Transverse colon (tissue), 4 donors: Measurements from ENCODE around the gene KIAA0232. TPM values are rescaled to one million over a fixed set of nuclear protein-coding genes. Genes with fewer than 3 reads are reported as not detected.
A peak's percentile ranks its signal among the peaks of the same experiment; 100 is the strongest.

Experiments used
- DNase-seq: peaks from one replicate; pipeline ENCODE4 v3.0.0-alpha.2; 2019
- H3K27ac ChIP-seq, 4 donors: fragments of 200-600 bp; sonication (generic); 2 replicates each; pipeline ENCODE4 v1.5.1; 2016 to 2018; ENCODE audit warnings: inconsistent platforms in 4 of 4
- H3K27me3 ChIP-seq: fragments of 200-600 bp; sonication (generic); 2 replicates; pipeline ENCODE4 v1.5.1; 2017; ENCODE audit warnings: inconsistent platforms
- H3K36me3 ChIP-seq, 4 donors: fragments of 200-600 bp; sonication (generic); 2 replicates each; pipeline ENCODE4 v1.5.1; 2017 to 2019; ENCODE audit warnings: inconsistent platforms in 4 of 4
- H3K4me1 ChIP-seq, 4 donors: fragments of 200-600 bp; sonication (generic); 2 replicates each; pipeline ENCODE4 v1.5.1; 2017 to 2020; ENCODE audit warnings: inconsistent platforms in 4 of 4
- H3K4me3 ChIP-seq, 4 donors: fragments of 200-600 bp; sonication (generic); 1 replicate in 1 of 4; 2 replicates in 3 of 4; pipeline versions ENCODE4 v1.5.1 to v1.6.1; 2017 to 2019; ENCODE audit warnings: inconsistent platforms in 4 of 4
- H3K9me3 ChIP-seq, 2 donors: fragments of 200-600 bp; sonication (generic); 2 replicates each; pipeline ENCODE4 v1.5.1; 2017 to 2019; ENCODE audit warnings: inconsistent platforms in 2 of 2
- CTCF ChIP-seq, 5 experiments: fragments of 200-600 bp in 3 of 5; fragments of 450-650 bp in 2 of 5; sonication (generic) in 3 of 5; IDR thresholded peaks; 1 replicate in 2 of 5; 2 replicates in 3 of 5; pipeline ENCODE4 v1.5.1; 2016 to 2017; ENCODE audit warnings: antibody characterized with exemption in 5 of 5, inconsistent platforms in 3 of 5, mild to moderate bottlenecking in 2 of 5, moderate library complexity in 1 of 5
- EP300 ChIP-seq: sonication (generic); formaldehyde crosslinking; IDR thresholded peaks from one replicate; pipeline ENCODE4 v1.6.1; 2017; ENCODE audit warnings: antibody characterized with exemption, low read depth
- POLR2A ChIP-seq: fragments of 450-650 bp; IDR thresholded peaks from one replicate; pipeline ENCODE4 v1.6.1; 2016; ENCODE audit warnings: antibody characterized with exemption, mild to moderate bottlenecking, moderate library complexity
- POLR2AphosphoS5 ChIP-seq, 3 donors: sonication (generic); formaldehyde crosslinking; IDR thresholded peaks; one replicate each; pipeline ENCODE4 v1.6.1; 2016; ENCODE audit warnings: antibody characterized with exemption in 3 of 3
- WGBS, 2 donors: methylation state at CpG; one replicate each; pipeline ENCODE4 v1.1.5; 2018; ENCODE audit warnings: low coverage in 1 of 2; 5-methylcytosine and 5-hydroxymethylcytosine counted together
- in situ Hi-C, 4 donors: fragments of 200-750 bp; cut with MboI; loops; one replicate each; pipeline versions ENCODE4 v1.15.0 to v1.15.1; 2017; ENCODE audit warnings: low sequenced_read_pairs in 3 of 4, low pct_ligation_motif_present in 1 of 4, low pct_unique_long_range_greater_than_20kb in 1 of 4
- intact Hi-C: fragments of 100-400 bp; cut with DNase I; formaldehyde crosslinking; loops from one replicate; pipeline ENCODE4 v1.15.1; 2023; ENCODE audit warnings: low total_unique reads
- total RNA-seq, 4 donors: library from RNA; depleted of rRNA; stranded (reverse); fragments of >200 nt; gene quantifications; one replicate each; pipeline ENCODE4 v1.1.0, GENCODE V29; 2016

KIAA0232 gene
- total RNA-seq, 4 donors from 2014 or later, result 17.9 to 83.4 (median 43.0) TPM

- in situ Hi-C loops, result loop anchor here in 1 of 4 donors (25.0 kb wide), 2 partner anchors 167 to 183 kb away; partner anchors contain the start of genes BLOC1S4, GRPEL1 and MRFAP1L1
Observed at GRCh38 chr4:6894528-6895498, 112.3 kb downstream of the KIAA0232 start.

DNA sequence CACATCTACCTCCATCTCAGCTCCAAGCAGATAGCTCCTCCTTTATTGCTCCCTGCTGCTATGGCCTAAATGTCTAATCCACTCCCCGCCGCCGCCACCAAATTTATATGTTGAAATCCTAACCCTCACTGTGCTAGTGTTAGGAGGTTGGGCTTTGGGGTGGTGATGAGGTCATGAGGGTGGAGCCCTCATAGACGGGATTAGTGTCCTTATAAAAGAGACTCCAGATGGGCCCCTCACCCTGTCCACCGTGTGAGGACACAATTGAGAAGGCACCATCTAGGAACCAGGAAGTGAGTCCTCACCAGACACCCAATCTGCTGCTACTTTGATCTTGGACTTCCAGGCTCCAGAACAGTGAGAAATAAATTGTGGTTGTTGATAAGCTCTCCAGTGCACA, 113.5 kb downstream of the KIAA0232 start:
- DNase-seq, result no peak
- Histone ChIP-seq H3K27me3 (no peaks in the 10 kb centered on the region), H3K27ac (no peak overlapping the region), H3K4me1 (peaks cover 17 to 31% (median 24%) of the 10 kb centered on the region in 4 donors), H3K36me3 (no peaks in the 10 kb centered on the region), H3K4me3 (no peak overlapping the region), H3K9me3 (no peaks in the 10 kb centered on the region)
- intact Hi-C loops, result no loop called here
- TF ChIP-seq CTCF (IDR thresholded peaks at IDR 0.05), result no peak
- TF ChIP-seq POLR2AphosphoS5 (IDR thresholded peaks at IDR 0.05), result no peak
- no peak for TF ChIP-seq EP300
- TF ChIP-seq POLR2A, result no peak
- 100% methylated on average over 2 of the region's 5 CpGs; no CpG with 5 or more reads in 1 of the 2 donors for WGBS, 2 donors
- in situ Hi-C loops, result loop anchor here in 1 of 4 donors (25.0 kb wide), 2 partner anchors 166 to 184 kb away; partner anchors contain the start of genes BLOC1S4, GRPEL1 and MRFAP1L1

More at GRCh38 chr4:6894528-6895498, 112.3 kb downstream of the KIAA0232 start:
- Histone ChIP-seq H3K4me3 (no peak overlapping the region), H3K36me3 (no peaks in the 10 kb centered on the region), H3K9me3 (no peaks in the 10 kb centered on the region), H3K27ac (peak overlapping the region in 2 of 4 donors; percentile 42 to 66), H3K4me1 (peaks cover 17 to 31% (median 24%) of the 10 kb centered on the region in 4 donors), H3K27me3 (no peaks in the 10 kb centered on the region)
- 88 to 100% methylated on average over 1 to 28 of the region's 29 CpGs for WGBS, 2 donors
- DNase-seq, result peak; percentile 10
- intact Hi-C loops, result no loop called here
- no peak for TF ChIP-seq POLR2AphosphoS5 (IDR thresholded peaks at IDR 0.05)
- no peak for TF ChIP-seq CTCF (IDR thresholded peaks at IDR 0.05)
- no peak for TF ChIP-seq POLR2A
- TF ChIP-seq EP300, result no peak

GRCh38 chr4:6898763-6899162, 116.2 kb downstream of the KIAA0232 start:
- H3K4me1 ChIP-seq, result peaks cover 0 to 7% (median 4%) of the 10 kb centered on the region in 4 donors
- H3K4me3 ChIP-seq, result no peak overlapping the region
- peak; percentile 8 for DNase-seq
- H3K9me3 ChIP-seq, result no peaks in the 10 kb centered on the region
- in situ Hi-C loops (loop anchor here in 1 of 4 donors (25.0 kb wide), 2 partner anchors 164 to 186 kb away; partner anchors contain the start of genes BLOC1S4, GRPEL1 and MRFAP1L1), intact Hi-C loops (no loop called here)
- H3K36me3 ChIP-seq, result no peaks in the 10 kb centered on the region
- H3K27me3 ChIP-seq, result no peaks in the 10 kb centered on the region
- WGBS, 2 donors, result 49 to 60% methylated on average over 1 to 3 of the region's 3 CpGs
- no peak for TF ChIP-seq EP300
- TF ChIP-seq CTCF (IDR thresholded peaks at IDR 0.05), result no peak
- no peak for TF ChIP-seq POLR2AphosphoS5 (IDR thresholded peaks at IDR 0.05)
- no peak for TF ChIP-seq POLR2A
- peak overlapping the region in 1 of 4 donors; percentile 24 for H3K27ac ChIP-seq
